Adrenal gland (tissue), 12 donors: ENCODE measurements around the gene ACSM6. TPM values are rescaled to one million over a fixed set of nuclear protein-coding genes. Genes with fewer than 3 reads are reported as not detected.

ENCODE experiments used
- DNase-seq, 7 donors: peaks; one replicate each; pipeline ENCODE4 v3.0.0-alpha.2; 2019 to 2020
- H3K27ac ChIP-seq, 5 donors: fragments of 200-600 bp; sonication (generic) in 4 of 5; 1 replicate in 3 of 5; 2 replicates in 2 of 5; pipeline versions ENCODE4 v1.5.1 to v1.8.0; 2016 to 2020; ENCODE audit warnings: mild to moderate bottlenecking in 1 of 5
- H3K27me3 ChIP-seq: fragments of 200-600 bp; 2 replicates; pipeline ENCODE4 v1.8.0; 2021
- H3K36me3 ChIP-seq, 2 donors: fragments of 200-600 bp; replicated peaks in 1 of 2; 1 replicate in 1 of 2; 2 replicates in 1 of 2; pipeline versions ENCODE4 v1.5.1 to v1.8.0; 2018 to 2022
- H3K4me1 ChIP-seq, 2 donors: fragments of 200-600 bp; replicated peaks in 1 of 2; 1 replicate in 1 of 2; 2 replicates in 1 of 2; pipeline versions ENCODE4 v1.5.1 to v1.8.0; 2018 to 2021
- H3K4me3 ChIP-seq, 4 donors: fragments of 200-600 bp; sonication (generic) in 3 of 4; one replicate each; pipeline ENCODE4 v1.5.1; 2016 to 2018
- H3K9me3 ChIP-seq, 3 donors: fragments of 200-600 bp; sonication (generic) in 1 of 3; replicated peaks in 1 of 3; 1 replicate in 2 of 3; 2 replicates in 1 of 3; pipeline versions ENCODE4 v1.5.1 to v1.8.0; 2016 to 2021
- POLR2A ChIP-seq, 2 donors: fragments of 450-650 bp; IDR thresholded peaks; one replicate each; pipeline ENCODE4 v1.6.1; 2017; ENCODE audit warnings: antibody characterized with exemption in 2 of 2, mild to moderate bottlenecking in 2 of 2, moderate library complexity in 1 of 2
- WGBS, 4 donors: extraction: QIAGEN DNeasy Blood & Tissue Kit in 2 of 4; methylation state at CpG; one replicate each; pipeline versions ENCODE4 v1.1.5 to v1.1.7; 2013 to 2017; 5-methylcytosine and 5-hydroxymethylcytosine counted together
- intact Hi-C, 2 donors: fragments of 100-400 bp; cut with DNase I; formaldehyde crosslinking; loops; one replicate each; pipeline versions ENCODE4 v1.14.1 to v1.15.0; 2022 to 2023
- polyA plus RNA-seq, 3 donors: library from polyadenylated mRNA; stranded (reverse); fragments of 200-250 nt in 2 of 3; fragments of 350-450 nt in 1 of 3; fragmentation: Illumina TruSeq in 1 of 3; extraction: RNeasy Lipid Tissue Mini Kit (QIAGEN cat#74804) in 1 of 3; gene quantifications; one replicate each; pipeline ENCODE4 v1.2.3, GENCODE V29; 2013 to 2014
- total RNA-seq, 9 donors: library from RNA; depleted of rRNA in 4 of 9; stranded (reverse); fragments of >200 nt in 4 of 9; fragments of 120-200 nt in 1 of 9; fragmentation: NEBNext Ultra II Directional in 1 of 9; extraction: Animal tissue kit (Norgen Biotek cat#: 25700) in 1 of 9; gene quantifications; one replicate each; pipeline versions ENCODE4 v1.1.0 to v1.2.4, GENCODE V29; 2013 to 2023
- TF ChIP-seq, protein P1 (sequence below), 6 experiments: fragments of 450-650 bp in 4 of 6; fragments of 200-600 bp in 2 of 6; sonication (generic) in 1 of 6; IDR thresholded peaks; 1 replicate in 5 of 6; 2 replicates in 1 of 6; pipeline versions ENCODE4 v1.5.1 to v1.8.0; 2016 to 2021; ENCODE audit warnings: antibody characterized with exemption in 6 of 6, mild to moderate bottlenecking in 2 of 6, moderate library complexity in 1 of 6
- donor health status: healthy with polysubstance abuse.
- donor health status: Bipolar disorder and iron deficiency.
- donor health status: DM: yes; HTN: yes; CAD: no.
- donor health status: DM: no; HTN: no; CAD: no.
- donor health status: DM: no; HTN: no; CAD: no.
- donor health status: DM: yes; HTN: yes; CAD: no.

Gene ACSM6
- total and polyA plus RNA-seq, 12 donors, result not detected

DNA sequence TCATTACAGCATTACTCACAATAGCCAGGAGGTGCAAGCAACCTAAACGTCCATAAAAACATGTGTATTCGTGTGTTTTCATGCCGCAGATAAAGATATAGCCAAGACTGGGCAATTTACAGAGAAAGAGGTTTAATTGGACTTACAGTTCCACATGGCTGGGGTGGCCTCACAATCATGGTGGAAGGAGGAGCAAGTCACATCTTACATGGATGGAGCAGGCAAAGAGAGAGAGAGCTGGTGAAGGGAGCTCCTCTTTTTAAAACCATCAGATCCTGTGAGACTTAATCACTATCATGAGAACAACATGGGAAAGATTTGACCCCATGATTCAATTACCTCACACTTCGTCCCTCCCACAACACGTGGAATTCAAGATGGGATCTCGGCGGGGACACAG lies 63.8 kb downstream of the ACSM6 start:
- intact Hi-C loops, result no loop called here
- Histone ChIP-seq H3K4me3 (no peak overlapping the region), H3K9me3 (no peaks in the 10 kb centered on the region), H3K4me1 (peaks cover 0 to 7% of the 10 kb centered on the region in 2 donors), H3K27ac (no peak overlapping the region), H3K27me3 (no peaks in the 10 kb centered on the region), H3K36me3 (peaks cover 0 to 6% of the 10 kb centered on the region in 2 donors)
- WGBS, 4 donors, result 89 to 95% (median 93%) methylated on average over 7 of the region's 7 CpGs
- TF ChIP-seq, protein P1, sequence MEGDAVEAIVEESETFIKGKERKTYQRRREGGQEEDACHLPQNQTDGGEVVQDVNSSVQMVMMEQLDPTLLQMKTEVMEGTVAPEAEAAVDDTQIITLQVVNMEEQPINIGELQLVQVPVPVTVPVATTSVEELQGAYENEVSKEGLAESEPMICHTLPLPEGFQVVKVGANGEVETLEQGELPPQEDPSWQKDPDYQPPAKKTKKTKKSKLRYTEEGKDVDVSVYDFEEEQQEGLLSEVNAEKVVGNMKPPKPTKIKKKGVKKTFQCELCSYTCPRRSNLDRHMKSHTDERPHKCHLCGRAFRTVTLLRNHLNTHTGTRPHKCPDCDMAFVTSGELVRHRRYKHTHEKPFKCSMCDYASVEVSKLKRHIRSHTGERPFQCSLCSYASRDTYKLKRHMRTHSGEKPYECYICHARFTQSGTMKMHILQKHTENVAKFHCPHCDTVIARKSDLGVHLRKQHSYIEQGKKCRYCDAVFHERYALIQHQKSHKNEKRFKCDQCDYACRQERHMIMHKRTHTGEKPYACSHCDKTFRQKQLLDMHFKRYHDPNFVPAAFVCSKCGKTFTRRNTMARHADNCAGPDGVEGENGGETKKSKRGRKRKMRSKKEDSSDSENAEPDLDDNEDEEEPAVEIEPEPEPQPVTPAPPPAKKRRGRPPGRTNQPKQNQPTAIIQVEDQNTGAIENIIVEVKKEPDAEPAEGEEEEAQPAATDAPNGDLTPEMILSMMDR (IDR thresholded peaks at IDR 0.05), result no peak
- TF ChIP-seq POLR2A (IDR thresholded peaks at IDR 0.05), result no peak
- DNase-seq, result no peak

DNA sequence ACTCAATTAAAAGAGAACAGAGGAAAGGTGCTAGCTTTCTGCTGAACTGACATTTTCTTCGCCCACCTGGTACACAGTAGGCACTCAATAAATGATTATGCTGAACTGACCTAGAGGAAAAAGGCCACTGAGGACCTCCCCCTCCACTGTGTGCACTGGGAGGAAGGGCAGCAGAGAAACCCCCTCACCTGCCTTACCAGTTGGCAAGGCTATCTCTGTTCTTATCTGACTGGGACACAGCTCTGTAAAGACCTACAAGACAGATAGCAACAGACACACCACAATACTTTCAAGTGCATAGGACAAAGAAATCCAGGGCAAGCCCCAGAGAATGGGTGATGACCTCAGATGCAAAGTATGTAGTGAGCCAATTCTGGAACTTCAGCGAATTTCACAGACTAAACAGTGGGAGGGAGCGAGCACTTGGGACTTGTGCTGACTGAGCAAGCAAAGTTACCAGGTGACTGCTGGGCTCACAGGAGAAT lies 66.4 kb downstream of the ACSM6 start:
- 62 to 94% (median 82%) methylated on average over 3 of the region's 3 CpGs for WGBS, 4 donors
- no peak for TF ChIP-seq POLR2A (IDR thresholded peaks at IDR 0.05)
- TF ChIP-seq, protein P1 (IDR thresholded peaks at IDR 0.05), result no peak
- no peak overlapping the region for H3K4me3 ChIP-seq
- intact Hi-C loops, result no loop called here
- H3K9me3 ChIP-seq, result no peaks in the 10 kb centered on the region
- no peaks in the 10 kb centered on the region for H3K27me3 ChIP-seq
- H3K4me1 ChIP-seq, result peaks cover 0 to 7% of the 10 kb centered on the region in 2 donors
- peak in 2 of 7 donors; percentile 23 to 24 for DNase-seq
- H3K36me3 ChIP-seq, result peaks cover 0 to 6% of the 10 kb centered on the region in 2 donors
- peak overlapping the region in 2 of 5 donors; percentile 42 to 64 for H3K27ac ChIP-seq

- peak overlapping the region in 3 of 5 donors; percentile 21 to 64 (median 42) for H3K27ac ChIP-seq
- H3K27me3 ChIP-seq, result no peaks in the 10 kb centered on the region
- no peak for TF ChIP-seq POLR2A (IDR thresholded peaks at IDR 0.05)
- TF ChIP-seq, protein P1 (IDR thresholded peaks at IDR 0.05), result no peak
- H3K9me3 ChIP-seq, result no peaks in the 10 kb centered on the region
- intact Hi-C loops, result no loop called here
- 75 to 81% (median 79%) methylated on average over 3 to 4 of the region's 4 CpGs for WGBS, 4 donors
- peaks cover 0 to 6% of the 10 kb centered on the region in 2 donors for H3K36me3 ChIP-seq
- no peak overlapping the region for H3K4me3 ChIP-seq
- H3K4me1 ChIP-seq, result peaks cover 0 to 7% of the 10 kb centered on the region in 2 donors
- no peak for DNase-seq
Observed at GRCh38 chr10:95260909-95261552, 67.0 kb downstream of the ACSM6 start.

DNA sequence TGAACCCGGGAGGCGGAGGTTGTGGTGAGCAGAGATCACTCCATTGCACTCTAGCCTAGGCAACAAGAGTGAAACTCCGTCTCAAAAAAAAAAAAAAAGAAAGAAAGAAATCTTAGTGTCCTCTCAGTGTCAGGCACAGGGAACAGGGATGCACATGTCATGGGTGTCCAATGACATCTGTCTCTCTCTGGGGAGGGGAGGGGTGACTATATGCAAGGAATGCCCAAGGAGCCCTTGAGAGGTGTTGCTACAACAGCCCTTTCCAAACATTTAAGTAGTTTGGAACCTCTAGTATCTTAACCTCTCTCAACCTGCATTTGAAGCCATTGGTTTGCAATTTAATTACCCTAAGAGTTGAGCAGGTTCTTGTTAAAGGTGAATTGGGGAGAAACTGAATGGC lies 67.9 kb downstream of the ACSM6 start:
- 82 to 98% (median 87%) methylated on average over 3 of the region's 3 CpGs for WGBS, 4 donors
- H3K36me3 ChIP-seq, result peaks cover 0 to 6% of the 10 kb centered on the region in 2 donors
- no peaks in the 10 kb centered on the region for H3K9me3 ChIP-seq
- H3K4me1 ChIP-seq, result peaks cover 0 to 15% of the 10 kb centered on the region in 2 donors
- DNase-seq, result no peak
- no peak for TF ChIP-seq POLR2A (IDR thresholded peaks at IDR 0.05)
- TF ChIP-seq, protein P1 (IDR thresholded peaks at IDR 0.05), result no peak
- intact Hi-C loops, result no loop called here
- no peak overlapping the region for H3K27ac ChIP-seq
- no peak overlapping the region for H3K4me3 ChIP-seq
- H3K27me3 ChIP-seq, result no peaks in the 10 kb centered on the region
